ENCODE data around the gene ACTA1.

GRCh38 chr1:229482511-229482910 is 48.6 kb upstream of the ACTA1 start:
- TF ChIP-seq CTCF (IDR thresholded peaks at IDR 0.05) (no peak), ZFX (IDR thresholded peaks at IDR 0.05; ENCODE audit: borderline replicate concordance) (no peak)

Measured in 22Rv1 (cell line).